NB4 (cell line): ENCODE measurements around the gene RAD18.
A peak's percentile ranks its signal among the peaks of the same experiment; 100 is the strongest.

Experiments used
- DNase-seq: peaks from one replicate; pipeline ENCODE4 v3.0.0; 2010; ENCODE audit warnings: low read depth
- H3K4me3 ChIP-seq: one replicate; pipeline ENCODE4 v1.5.1; 2011; ENCODE audit warnings: mild to moderate bottlenecking, low read depth, low read length, moderate library complexity
- MYC ChIP-seq: IDR thresholded peaks from 2 replicates; pipeline ENCODE4 v1.6.1; 2011; ENCODE audit warnings: low read depth, low read length
- POLR2A ChIP-seq: IDR thresholded peaks from 2 replicates; pipeline ENCODE4 v1.6.1; 2011; ENCODE audit warnings: mild to moderate bottlenecking; ENCODE audit not compliant: insufficient read length; ENCODE audit errors: extremely low read depth
- TF ChIP-seq, protein P1 (sequence below): IDR thresholded peaks from one replicate; pipeline ENCODE4 v1.5.1; 2012; ENCODE audit warnings: low read depth, low read length
- TF ChIP-seq, protein P2 (sequence below): IDR thresholded peaks from 2 replicates; pipeline ENCODE4 v1.6.1; 2011; ENCODE audit warnings: low read depth, low read length

Gene RAD18

DNA sequence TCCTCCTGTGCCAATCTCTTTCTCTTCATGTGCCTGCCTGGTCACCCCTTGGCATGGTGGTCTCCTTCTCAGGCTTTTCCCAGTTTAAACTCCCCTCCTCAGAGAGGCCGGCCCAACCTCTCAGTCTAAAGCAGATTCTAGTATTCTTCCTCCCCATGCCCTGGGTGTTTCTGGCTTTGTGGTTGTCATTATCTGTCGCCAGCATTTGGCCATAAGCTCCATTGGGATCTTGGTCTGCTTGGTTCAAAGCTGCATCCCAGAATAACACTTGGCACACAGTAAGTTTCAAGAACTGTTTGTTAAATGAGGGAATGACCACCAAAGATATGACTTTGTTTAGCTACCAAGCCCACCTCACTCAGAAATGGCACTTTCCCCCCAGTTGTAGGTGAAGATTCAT lies 11.2 kb upstream of the RAD18 start:
- H3K4me3 ChIP-seq = no peak overlapping the region
- DNase-seq = no peak
- no peak for TF ChIP-seq POLR2A
- TF ChIP-seq, protein P1, sequence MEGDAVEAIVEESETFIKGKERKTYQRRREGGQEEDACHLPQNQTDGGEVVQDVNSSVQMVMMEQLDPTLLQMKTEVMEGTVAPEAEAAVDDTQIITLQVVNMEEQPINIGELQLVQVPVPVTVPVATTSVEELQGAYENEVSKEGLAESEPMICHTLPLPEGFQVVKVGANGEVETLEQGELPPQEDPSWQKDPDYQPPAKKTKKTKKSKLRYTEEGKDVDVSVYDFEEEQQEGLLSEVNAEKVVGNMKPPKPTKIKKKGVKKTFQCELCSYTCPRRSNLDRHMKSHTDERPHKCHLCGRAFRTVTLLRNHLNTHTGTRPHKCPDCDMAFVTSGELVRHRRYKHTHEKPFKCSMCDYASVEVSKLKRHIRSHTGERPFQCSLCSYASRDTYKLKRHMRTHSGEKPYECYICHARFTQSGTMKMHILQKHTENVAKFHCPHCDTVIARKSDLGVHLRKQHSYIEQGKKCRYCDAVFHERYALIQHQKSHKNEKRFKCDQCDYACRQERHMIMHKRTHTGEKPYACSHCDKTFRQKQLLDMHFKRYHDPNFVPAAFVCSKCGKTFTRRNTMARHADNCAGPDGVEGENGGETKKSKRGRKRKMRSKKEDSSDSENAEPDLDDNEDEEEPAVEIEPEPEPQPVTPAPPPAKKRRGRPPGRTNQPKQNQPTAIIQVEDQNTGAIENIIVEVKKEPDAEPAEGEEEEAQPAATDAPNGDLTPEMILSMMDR = no peak
- TF ChIP-seq, protein P2, sequence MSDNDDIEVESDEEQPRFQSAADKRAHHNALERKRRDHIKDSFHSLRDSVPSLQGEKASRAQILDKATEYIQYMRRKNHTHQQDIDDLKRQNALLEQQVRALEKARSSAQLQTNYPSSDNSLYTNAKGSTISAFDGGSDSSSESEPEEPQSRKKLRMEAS = no peak
- no peak for TF ChIP-seq MYC

- TF ChIP-seq POLR2A = no peak
- TF ChIP-seq MYC = no peak
- DNase-seq = peak; percentile 45
- no peak overlapping the region for H3K4me3 ChIP-seq
Observed at GRCh38 chr3:8972639-8973038, 9.4 kb upstream of the RAD18 start.

GRCh38 chr3:8970971-8971589 lies 7.8 kb upstream of the RAD18 start:
- DNase-seq = peak; percentile 68
- TF ChIP-seq, protein P1 = peak; percentile 88
- TF ChIP-seq, protein P2 = peak; percentile 48; the same call in 1 of the 2 replicates
- no peak for TF ChIP-seq MYC
- H3K4me3 ChIP-seq = no peak overlapping the region

DNA sequence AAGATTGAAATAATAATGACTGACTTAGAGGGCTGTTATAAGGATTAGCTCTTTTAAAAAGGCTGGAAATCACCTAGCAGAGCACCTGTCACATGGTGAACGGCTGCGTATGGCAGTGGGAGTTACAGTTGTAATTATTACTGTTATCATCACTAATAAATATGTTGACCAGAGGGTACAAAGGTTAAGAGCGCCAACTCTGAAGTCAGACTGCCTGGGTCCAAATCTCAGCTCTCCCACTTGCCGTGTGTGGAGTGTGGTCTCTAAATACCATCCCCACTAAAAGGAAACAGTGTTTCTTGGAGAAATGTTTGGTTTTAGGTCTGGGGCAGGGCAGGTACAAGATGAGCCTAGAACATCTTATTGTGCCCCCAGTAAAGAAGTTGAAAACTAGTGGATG lies 6.0 kb upstream of the RAD18 start:
- TF ChIP-seq, protein P1 = no peak
- TF ChIP-seq POLR2A (no peak), MYC (no peak)
- TF ChIP-seq, protein P2 = no peak
- DNase-seq = no peak
- H3K4me3 ChIP-seq = no peak overlapping the region

DNA sequence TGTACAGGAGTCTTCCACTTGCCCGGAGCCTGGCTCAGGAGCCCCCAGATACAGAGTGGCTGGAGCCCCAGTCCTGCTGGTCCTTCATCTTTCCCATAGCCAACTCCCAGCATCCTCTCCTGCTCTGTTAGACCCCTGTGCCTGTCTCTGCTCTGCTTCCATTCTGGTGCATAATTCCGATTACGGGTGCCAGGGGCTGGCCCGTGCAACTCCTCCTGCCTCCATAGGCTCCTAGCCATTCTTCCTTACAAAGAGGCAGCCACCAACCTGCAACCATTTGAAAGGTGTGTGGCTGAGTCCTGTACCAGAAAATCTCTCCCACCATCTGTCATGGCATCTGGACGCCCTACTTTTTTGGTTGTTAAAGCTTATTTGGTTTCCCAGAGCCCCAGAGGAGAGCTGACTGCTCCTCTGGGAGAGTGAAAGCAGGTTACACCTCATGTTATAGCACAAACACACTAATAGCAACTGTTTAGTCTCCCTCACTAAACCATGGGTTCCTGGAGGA lies 5.2 kb upstream of the RAD18 start:
- TF ChIP-seq, protein P1 = no peak
- TF ChIP-seq POLR2A (no peak), MYC (no peak)
- TF ChIP-seq, protein P2 = no peak
- H3K4me3 ChIP-seq = no peak overlapping the region
- DNase-seq = no peak

GRCh38 chr3:8967553-8967952 lies 4.3 kb upstream of the RAD18 start:
- TF ChIP-seq, protein P1 = no peak
- TF ChIP-seq MYC = no peak
- TF ChIP-seq POLR2A = no peak
- TF ChIP-seq, protein P2 = no peak
- DNase-seq = no peak
- no peak overlapping the region for H3K4me3 ChIP-seq
